GM12801 (cell line): ENCODE results near the gene PACS1.

Source experiments
- CTCF ChIP-seq: IDR thresholded peaks from one replicate; pipeline ENCODE4 v1.5.1; 2011; ENCODE audit warnings: control low read depth; ENCODE audit not compliant: insufficient read length; ENCODE audit errors: extremely low read depth

Gene PACS1

GRCh38 chr11:66281001-66281400 is 210.9 kb downstream of the PACS1 start:
- no peak for TF ChIP-seq CTCF

GRCh38 chr11:66281776-66282467 is 211.8 kb downstream of the PACS1 start:
- no peak for TF ChIP-seq CTCF

GRCh38 chr11:66282468-66283455 is 212.7 kb downstream of the PACS1 start:
- no peak for TF ChIP-seq CTCF

GRCh38 chr11:66283461-66284105 is 213.5 kb downstream of the PACS1 start:
- no peak for TF ChIP-seq CTCF

GRCh38 chr11:66284526-66285078 is 214.5 kb downstream of the PACS1 start:
- no peak for TF ChIP-seq CTCF

GRCh38 chr11:66285250-66285947 is 215.3 kb downstream of the PACS1 start:
- TF ChIP-seq CTCF: no peak
